ENCODE results near the gene TMEM270.

Gene TMEM270

GRCh38 chr7:73828972-73829371 lies 32.0 kb upstream of the TMEM270 start:
- ChIA-PET CTCF (no interaction called here), POLR2A (ENCODE audit: low non-redundant PET) (no interaction called here)
- peak overlapping the region; percentile 83 for H3K27ac ChIP-seq
- TF ChIP-seq CTCF (conservative IDR thresholded peaks at IDR 0.05; ENCODE audit: low read depth), result no peak
- no peak for DNase-seq (ENCODE audit: low spot score)

GRCh38 chr7:73829505-73829904 lies 31.5 kb upstream of the TMEM270 start:
- H3K27ac ChIP-seq, result no peak overlapping the region
- CTCF ChIA-PET, result no interaction called here
- no peak for DNase-seq (ENCODE audit: low spot score)
- TF ChIP-seq CTCF (conservative IDR thresholded peaks at IDR 0.05; ENCODE audit: low read depth), result no peak
- POLR2A ChIA-PET (ENCODE audit: low non-redundant PET), result interaction anchor here (0.6 kb wide), 1 partner anchor 91 kb away, joined by 3 read pairs; the partner anchor contains the start of gene ABHD11

- ChIA-PET POLR2A (ENCODE audit: low non-redundant PET) (interaction anchor here (0.6 kb wide), 1 partner anchor 92 kb away, joined by 3 read pairs; the partner anchor contains the start of gene ABHD11), CTCF (interaction anchor here (0.6 kb wide), 1 partner anchor 93 kb away, joined by 3 read pairs; no protein-coding TSS in a partner anchor)
- no peak for DNase-seq (ENCODE audit: low spot score)
- H3K27ac ChIP-seq, result no peak overlapping the region
- TF ChIP-seq CTCF (conservative IDR thresholded peaks at IDR 0.05; ENCODE audit: low read depth), result no peak
Observed at GRCh38 chr7:73829921-73830680, 30.9 kb upstream of the TMEM270 start.

- ChIA-PET CTCF (interaction anchor here (0.6 to 1.2 kb wide), 2 partner anchors 25 to 94 kb away, joined by 3 to 4 read pairs; no protein-coding TSS in a partner anchor), POLR2A (ENCODE audit: low non-redundant PET) (interaction anchor here (0.6 kb wide), 1 partner anchor 21 kb away, joined by 4 read pairs; no protein-coding TSS in a partner anchor)
- peak within 1 kb of the TSS; percentile 52 for H3K27ac ChIP-seq
- peak; percentile 38 for DNase-seq (ENCODE audit: low spot score)
- no peak for TF ChIP-seq CTCF (conservative IDR thresholded peaks at IDR 0.05; ENCODE audit: low read depth)
Observed at GRCh38 chr7:73830681-73831583, 30.0 kb upstream of the TMEM270 start, which contains the start of gene CLDN4. TSS of gene CLDN4 (plus strand) at chr7:73830996. CDS start at chr7:73831202, 206 bp downstream.

GRCh38 chr7:73831584-73831833 lies 29.4 kb upstream of the TMEM270 start:
- POLR2A ChIA-PET (ENCODE audit: low non-redundant PET), result interaction anchor here (0.6 to 1.1 kb wide), 3 partner anchors 9 to 22 kb away, joined by 3 to 4 read pairs (median 3); no protein-coding TSS in a partner anchor
- peak overlapping the region; percentile 52 for H3K27ac ChIP-seq
- DNase-seq (ENCODE audit: low spot score), result no peak
- CTCF ChIA-PET, result interaction anchor here (0.6 to 1.2 kb wide), 2 partner anchors 25 kb away, joined by 3 to 4 read pairs; no protein-coding TSS in a partner anchor
- no peak for TF ChIP-seq CTCF (conservative IDR thresholded peaks at IDR 0.05; ENCODE audit: low read depth)

Data from RWPE1 (cell line).